ENCODE results near the gene EXOC3.
A peak's percentile ranks its signal among the peaks of the same experiment; 100 is the strongest.

Gene EXOC3

GRCh38 chr5:457195-457961 is 14.4 kb downstream of the EXOC3 start:
- DNase-seq (ENCODE audit: low spot score), result no peak

GRCh38 chr5:458547-459353 is 15.8 kb downstream of the EXOC3 start:
- peak; percentile 27 for DNase-seq (ENCODE audit: low spot score)

GRCh38 chr5:459562-460272 is 16.7 kb downstream of the EXOC3 start:
- DNase-seq (ENCODE audit: low spot score), result no peak

- DNase-seq (ENCODE audit: low spot score), result no peak
Observed at GRCh38 chr5:460273-460625, 17.3 kb downstream of the EXOC3 start.

GRCh38 chr5:462051-462481 is 19.1 kb downstream of the EXOC3 start:
- no peak for DNase-seq (ENCODE audit: low spot score)

- no peak for DNase-seq (ENCODE audit: low spot score)
Observed at GRCh38 chr5:463301-463700, 20.3 kb downstream of the EXOC3 start.

GRCh38 chr5:463952-464351 is 21.0 kb downstream of the EXOC3 start:
- DNase-seq (ENCODE audit: low spot score), result no peak

GRCh38 chr5:464446-464842 is 21.5 kb downstream of the EXOC3 start:
- DNase-seq (ENCODE audit: low spot score), result no peak

- DNase-seq (ENCODE audit: low spot score), result no peak
Observed at GRCh38 chr5:464843-465590, 22.0 kb downstream of the EXOC3 start.

- DNase-seq (ENCODE audit: low spot score), result no peak
Observed at GRCh38 chr5:465591-466403, 22.8 kb downstream of the EXOC3 start.

GRCh38 chr5:466661-467310 is 23.8 kb downstream of the EXOC3 start:
- DNase-seq (ENCODE audit: low spot score), result no peak

- DNase-seq (ENCODE audit: low spot score), result no peak
Observed at GRCh38 chr5:468401-468800, 25.4 kb downstream of the EXOC3 start.

- DNase-seq (ENCODE audit: low spot score), result no peak
Observed at GRCh38 chr5:469752-470483, 26.9 kb downstream of the EXOC3 start.

GRCh38 chr5:470961-471749 is 28.2 kb downstream of the EXOC3 start:
- DNase-seq (ENCODE audit: low spot score), result no peak

- no peak for DNase-seq (ENCODE audit: low spot score)
Observed at GRCh38 chr5:471750-472058, 28.7 kb downstream of the EXOC3 start.

- DNase-seq (ENCODE audit: low spot score), result peak; percentile 22
Observed at GRCh38 chr5:472076-472655, 29.2 kb downstream of the EXOC3 start.

GRCh38 chr5:472656-473550 is 29.9 kb downstream of the EXOC3 start:
- peak; percentile 93 for DNase-seq (ENCODE audit: low spot score)
